Measurements from ENCODE around the gene VAX1. TPM values are rescaled to one million over a fixed set of nuclear protein-coding genes. Genes with fewer than 3 reads are reported as not detected.
"Not testable (repeated sequence)": the region's sequence is repeated elsewhere in the genome, so short reads cannot be mapped to it uniquely, and the experiment has no call there.

The VAX1 gene
- total and polyA plus RNA-seq, 4 donors: not detected

DNA sequence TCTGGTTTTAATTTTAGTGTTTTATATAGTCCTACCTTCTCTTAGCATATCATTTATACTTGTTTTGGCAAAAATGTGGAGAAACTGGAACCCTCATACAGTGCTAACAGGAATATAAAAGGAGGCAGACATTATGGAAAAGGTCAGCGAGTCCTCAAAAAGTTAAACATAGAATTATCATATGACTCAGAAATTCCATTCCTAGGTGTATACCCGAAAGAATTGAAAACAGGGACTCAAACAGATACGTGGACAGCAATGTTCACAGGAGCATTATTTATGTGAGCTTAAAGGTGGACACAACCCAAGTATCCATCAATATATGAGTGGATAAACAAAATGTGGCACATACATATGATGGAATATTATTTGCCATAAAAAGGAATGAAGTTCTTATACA, 51.5 kb downstream of the VAX1 start:
- Histone ChIP-seq H3K27ac (ENCODE audit: low read depth, low read length) (no peak overlapping the region), H3K4me3 (ENCODE audit: low read depth, low read length) (no peak overlapping the region), H3K27me3 (ENCODE audit: control insufficient read depth, insufficient read depth, low read length) (no peaks in the 10 kb centered on the region), H3K36me3 (ENCODE audit: control insufficient read depth, insufficient read depth, low read length) (no peaks in the 10 kb centered on the region), H3K4me1 (ENCODE audit: control insufficient read depth, insufficient read depth, low read length) (no peaks in the 10 kb centered on the region), H3K9me3 (ENCODE audit: control insufficient read depth, insufficient read depth, low read length) (no peaks in the 10 kb centered on the region)
- no CpG with 5 or more reads among the region's 3 CpGs for WGBS (ENCODE audit: insufficient coverage)
- DNase-seq (ENCODE audit: low read depth in 4 of 6, low spot score in 6 of 6): no peak

DNA sequence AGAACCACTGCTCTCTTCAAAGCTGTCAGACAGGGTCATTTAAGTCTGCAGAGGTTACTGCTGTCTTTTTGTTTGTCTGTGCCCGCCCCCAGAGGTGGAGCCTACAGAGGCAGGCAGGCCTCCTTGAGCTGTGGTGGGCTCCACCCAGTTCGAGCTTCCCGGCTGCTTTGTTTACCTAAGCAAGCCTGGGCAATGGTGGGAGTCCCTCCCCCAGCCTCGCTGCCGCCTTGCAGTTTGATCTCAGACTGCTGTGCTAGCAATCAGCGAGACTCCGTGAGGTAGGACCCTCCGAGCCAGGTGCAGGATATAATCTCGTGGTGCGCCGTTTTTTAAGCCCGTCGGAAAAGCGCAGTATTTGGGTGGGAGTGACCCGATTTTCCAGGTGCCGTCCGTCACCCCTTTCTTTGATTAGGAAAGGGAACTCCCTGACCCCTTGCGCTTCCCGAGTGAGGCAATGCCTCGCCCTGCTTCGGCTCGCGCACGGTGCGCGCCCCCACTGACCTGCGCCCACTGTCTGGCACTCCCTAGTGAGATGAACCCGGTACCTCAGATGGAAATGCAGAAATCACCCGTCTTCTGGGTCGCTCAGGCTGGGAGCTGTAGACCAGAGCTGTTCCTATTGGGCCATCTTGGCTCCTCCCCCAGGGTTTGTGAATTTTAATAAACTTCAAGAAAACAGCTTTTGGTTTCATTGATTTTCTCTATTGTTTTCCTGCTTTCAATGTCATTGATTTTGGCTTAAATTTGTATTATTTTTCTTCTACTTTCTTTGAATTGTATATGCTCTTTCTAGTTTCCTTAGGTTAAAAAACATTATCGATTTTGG, 53.4 kb downstream of the VAX1 start:
- H3K4me1 ChIP-seq (ENCODE audit: control insufficient read depth, insufficient read depth, low read length); H3K9me3 ChIP-seq (ENCODE audit: control insufficient read depth, insufficient read depth, low read length); DNase-seq (ENCODE audit: low read depth in 4 of 6, low spot score in 6 of 6); H3K27ac ChIP-seq (ENCODE audit: low read depth, low read length); H3K36me3 ChIP-seq (ENCODE audit: control insufficient read depth, insufficient read depth, low read length); H3K4me3 ChIP-seq (ENCODE audit: low read depth, low read length); H3K27me3 ChIP-seq (ENCODE audit: control insufficient read depth, insufficient read depth, low read length): not testable (repeated sequence)
- 83% methylated on average over 14 of the region's 31 CpGs for WGBS (ENCODE audit: insufficient coverage)

Small RNA genes lying within 50 kb of the gene (small RNA-seq; reads per million reads assigned to genes)
- not detected for gene MIR3663 (ENCODE audit: low replicate concordance)

Other genes with a start within 250 kb of the VAX1 start
- gene SHTN1, start 133.1 kb downstream of the VAX1 start, total RNA-seq: 10 to 100 TPM; 17.0 to 33.0 TPM
- gene SHTN1, start 133.1 kb downstream of the VAX1 start, polyA plus RNA-seq (ENCODE audit: insufficient read length in 2 of 2): 100 to 1,000 TPM in 1 of 2 donors, 10 to 100 TPM in 1; 91.3 to 110 TPM
- 1 to 10 TPM in 1 of 2 donors, not detected in 1; 4.0 TPM for gene KCNK18, start 59.2 kb upstream of the VAX1 start, total RNA-seq
- gene KCNK18, start 59.2 kb upstream of the VAX1 start, polyA plus RNA-seq (ENCODE audit: insufficient read length in 2 of 2): not detected
- gene SLC18A2, start 102.8 kb upstream of the VAX1 start, total RNA-seq: 1 to 10 TPM; 1.9 to 5.8 TPM
- gene SLC18A2, start 102.8 kb upstream of the VAX1 start, polyA plus RNA-seq (ENCODE audit: insufficient read length in 2 of 2): 1 to 10 TPM in 1 of 2 donors, under 1 TPM in 1; 0.76 to 1.0 TPM
- gene PDZD8, start 237.2 kb upstream of the VAX1 start, total RNA-seq: 10 to 100 TPM; 34.7 to 43.6 TPM
- 10 to 100 TPM; 25.2 to 36.4 TPM for gene PDZD8, start 237.2 kb upstream of the VAX1 start, polyA plus RNA-seq (ENCODE audit: insufficient read length in 2 of 2)

All from spinal cord (tissue), 10 donors.